HEK293 (cell line): ENCODE results near the gene LRRC27.

Source experiments
- CTCF ChIA-PET: fragments of 350-600 bp; formaldehyde crosslinking; extraction: SDS; loops from one replicate; lab custom pipeline; 2021; ENCODE audit warnings: antibody characterized with exemption; lab: Yijun Ruan, JAX
- POLR2A ChIA-PET: fragments of 300-600 bp; formaldehyde crosslinking; extraction: SDS; loops from one replicate; lab custom pipeline; 2020; ENCODE audit warnings: antibody characterized with exemption, inconsistent platforms; lab: Yijun Ruan, JAX
- H3K27ac ChIP-seq: fragments of 200-500 bp; sonication (Bioruptor generic); 2 replicates; pipeline ENCODE4 v1.5.1; 2014; ENCODE audit warnings: low read depth, low read length, control low read depth, inconsistent platforms; ENCODE audit errors: extremely low read depth
- H3K36me3 ChIP-seq, 2 experiments: fragments of 200-500 bp in 1 of 2; sonication (Bioruptor generic) in 1 of 2; 1 replicate in 1 of 2; 2 replicates in 1 of 2; pipeline ENCODE4 v1.5.1; 2014 to 2017; ENCODE audit warnings: inconsistent platforms in 2 of 2, low read length in 2 of 2; ENCODE audit not compliant: control insufficient read depth in 2 of 2, insufficient read depth in 1 of 2
- H3K4me1 ChIP-seq: fragments of 200-500 bp; sonication (Bioruptor generic); 2 replicates; pipeline ENCODE4 v1.5.1; 2014; ENCODE audit warnings: mild to moderate bottlenecking, low read length, inconsistent platforms; ENCODE audit not compliant: control insufficient read depth, insufficient read depth
- H3K4me3 ChIP-seq: 2 replicates; pipeline ENCODE4 v1.5.1; 2011; ENCODE audit warnings: low read depth, mild to moderate bottlenecking, control low read depth, low read length, moderate library complexity
- H3K9me3 ChIP-seq: fragments of 200-500 bp; sonication (Bioruptor generic); 2 replicates; pipeline ENCODE4 v1.5.1; 2014; ENCODE audit warnings: low read depth, low read length, inconsistent platforms; ENCODE audit not compliant: control insufficient read depth, insufficient read depth
- HOXA7 ChIP-seq: sonication (generic); formaldehyde crosslinking; IDR thresholded peaks from 2 replicates; pipeline ENCODE4 v1.8.1; 2022; ENCODE audit warnings: missing genetic modification reagents, borderline replicate concordance
- REPIN1 ChIP-seq: fragments of 450-650 bp; formaldehyde crosslinking; IDR thresholded peaks from 2 replicates; pipeline ENCODE4 v1.5.1; 2017; ENCODE audit warnings: missing biosample characterization, missing genetic modification characterization, low read depth
- SP2 ChIP-seq: fragments of 450-650 bp; formaldehyde crosslinking; IDR thresholded peaks from 2 replicates; pipeline ENCODE4 v1.5.1; 2016; ENCODE audit warnings: missing biosample characterization, missing genetic modification characterization
- ZBTB8A ChIP-seq: fragments of 450-650 bp; formaldehyde crosslinking; IDR thresholded peaks from 2 replicates; pipeline ENCODE4 v1.5.1; 2016; ENCODE audit warnings: missing biosample characterization, missing genetic modification characterization
- ZNF174 ChIP-seq: fragments of 450-650 bp; formaldehyde crosslinking; IDR thresholded peaks from 2 replicates; pipeline ENCODE4 v1.5.0; 2017; ENCODE audit warnings: missing biosample characterization, mild to moderate bottlenecking, missing genetic modification characterization
- ZNF416 ChIP-seq: fragments of 450-650 bp; formaldehyde crosslinking; IDR thresholded peaks from 2 replicates; pipeline ENCODE4 v1.5.1; 2016; ENCODE audit warnings: missing biosample characterization, missing genetic modification characterization
- ZNF610 ChIP-seq: fragments of 450-650 bp; formaldehyde crosslinking; IDR thresholded peaks from 2 replicates; pipeline ENCODE4 v1.5.1; 2016; ENCODE audit warnings: missing biosample characterization, missing genetic modification characterization, borderline replicate concordance
- ZNF621 ChIP-seq: fragments of 450-650 bp; formaldehyde crosslinking; IDR thresholded peaks from 2 replicates; pipeline ENCODE4 v1.5.1; 2017; ENCODE audit warnings: missing biosample characterization, missing genetic modification characterization
- TF ChIP-seq, protein P1 (sequence below): fragments of 450-650 bp; formaldehyde crosslinking; IDR thresholded peaks from 2 replicates; pipeline ENCODE4 v1.5.1; 2016; ENCODE audit warnings: missing biosample characterization, missing genetic modification characterization
- TF ChIP-seq, protein P2 (sequence below): fragments of 450-650 bp; formaldehyde crosslinking; IDR thresholded peaks from 2 replicates; pipeline ENCODE4 v1.5.1; 2016; ENCODE audit warnings: missing biosample characterization, missing genetic modification characterization
- TF ChIP-seq, protein P3 (sequence below): fragments of 450-650 bp; formaldehyde crosslinking; IDR thresholded peaks from 2 replicates; pipeline ENCODE4 v1.5.1; 2016; ENCODE audit warnings: missing biosample characterization, missing genetic modification characterization, low read depth
- TF ChIP-seq, protein P4 (sequence below): fragments of 450-650 bp; formaldehyde crosslinking; IDR thresholded peaks from 2 replicates; pipeline ENCODE4 v1.5.1; 2016; ENCODE audit warnings: missing biosample characterization, missing genetic modification characterization
- TF ChIP-seq, protein P5 (sequence below): fragments of 450-650 bp; formaldehyde crosslinking; IDR thresholded peaks from 2 replicates; pipeline ENCODE4 v1.5.1; 2016; ENCODE audit warnings: missing biosample characterization, missing genetic modification characterization, borderline replicate concordance

Gene LRRC27

DNA sequence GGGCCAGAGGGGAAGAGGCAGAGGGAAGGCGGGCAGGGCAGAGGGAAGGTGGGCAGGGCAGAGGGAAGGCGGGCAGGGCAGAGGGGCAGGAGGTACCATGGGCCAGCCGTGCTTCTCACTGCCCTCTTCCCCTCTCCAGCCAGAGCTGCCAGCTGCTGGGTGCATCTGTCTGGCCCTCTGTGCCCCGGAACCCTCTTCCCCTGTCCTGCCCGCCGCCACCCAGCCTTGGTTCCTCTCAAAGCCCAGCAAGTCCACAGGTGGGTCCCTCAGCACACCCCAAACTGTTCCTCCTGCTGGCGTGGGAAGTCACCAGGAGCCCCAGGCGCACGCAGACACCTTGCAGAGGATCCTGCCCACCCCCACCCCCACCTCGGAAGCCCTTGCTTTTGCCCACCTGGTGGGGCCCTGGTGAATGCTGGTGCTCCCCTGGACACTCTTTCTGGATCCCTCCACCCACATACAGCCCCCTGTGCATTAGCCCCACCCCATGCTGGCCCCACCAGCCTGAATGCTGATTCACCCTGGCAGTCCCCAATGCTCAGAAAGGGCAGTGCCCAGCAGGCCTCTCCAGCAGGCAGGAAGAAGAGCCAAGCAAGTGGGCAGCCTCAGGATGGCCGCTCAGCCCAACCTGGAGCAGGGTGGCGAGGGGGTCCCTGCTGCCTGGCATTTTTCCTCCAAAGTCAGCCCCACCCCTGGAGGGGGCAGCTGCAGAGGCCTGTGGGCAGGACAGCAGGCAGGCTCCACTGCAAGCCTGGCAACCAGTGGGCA, 63.1 kb downstream of the LRRC27 start (continued):
- TF ChIP-seq, protein P1, sequence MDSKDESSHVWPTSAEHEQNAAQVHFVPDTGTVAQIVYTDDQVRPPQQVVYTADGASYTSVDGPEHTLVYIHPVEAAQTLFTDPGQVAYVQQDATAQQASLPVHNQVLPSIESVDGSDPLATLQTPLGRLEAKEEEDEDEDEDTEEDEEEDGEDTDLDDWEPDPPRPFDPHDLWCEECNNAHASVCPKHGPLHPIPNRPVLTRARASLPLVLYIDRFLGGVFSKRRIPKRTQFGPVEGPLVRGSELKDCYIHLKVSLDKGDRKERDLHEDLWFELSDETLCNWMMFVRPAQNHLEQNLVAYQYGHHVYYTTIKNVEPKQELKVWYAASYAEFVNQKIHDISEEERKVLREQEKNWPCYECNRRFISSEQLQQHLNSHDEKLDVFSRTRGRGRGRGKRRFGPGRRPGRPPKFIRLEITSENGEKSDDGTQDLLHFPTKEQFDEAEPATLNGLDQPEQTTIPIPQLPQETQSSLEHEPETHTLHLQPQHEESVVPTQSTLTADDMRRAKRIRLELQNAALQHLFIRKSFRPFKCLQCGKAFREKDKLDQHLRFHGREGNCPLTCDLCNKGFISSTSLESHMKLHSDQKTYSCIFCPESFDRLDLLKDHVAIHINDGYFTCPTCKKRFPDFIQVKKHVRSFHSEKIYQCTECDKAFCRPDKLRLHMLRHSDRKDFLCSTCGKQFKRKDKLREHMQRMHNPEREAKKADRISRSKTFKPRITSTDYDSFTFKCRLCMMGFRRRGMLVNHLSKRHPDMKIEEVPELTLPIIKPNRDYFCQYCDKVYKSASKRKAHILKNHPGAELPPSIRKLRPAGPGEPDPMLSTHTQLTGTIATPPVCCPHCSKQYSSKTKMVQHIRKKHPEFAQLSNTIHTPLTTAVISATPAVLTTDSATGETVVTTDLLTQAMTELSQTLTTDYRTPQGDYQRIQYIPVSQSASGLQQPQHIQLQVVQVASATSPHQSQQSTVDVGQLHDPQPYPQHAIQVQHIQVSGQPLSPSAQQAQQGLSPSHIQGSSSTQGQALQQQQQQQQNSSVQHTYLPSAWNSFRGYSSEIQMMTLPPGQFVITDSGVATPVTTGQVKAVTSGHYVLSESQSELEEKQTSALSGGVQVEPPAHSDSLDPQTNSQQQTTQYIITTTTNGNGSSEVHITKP (tag by site-specific recombination): 0 out of 2 replicates have a peak, but pooled peaks have one; percentile 44
- TF ChIP-seq, protein P2, sequence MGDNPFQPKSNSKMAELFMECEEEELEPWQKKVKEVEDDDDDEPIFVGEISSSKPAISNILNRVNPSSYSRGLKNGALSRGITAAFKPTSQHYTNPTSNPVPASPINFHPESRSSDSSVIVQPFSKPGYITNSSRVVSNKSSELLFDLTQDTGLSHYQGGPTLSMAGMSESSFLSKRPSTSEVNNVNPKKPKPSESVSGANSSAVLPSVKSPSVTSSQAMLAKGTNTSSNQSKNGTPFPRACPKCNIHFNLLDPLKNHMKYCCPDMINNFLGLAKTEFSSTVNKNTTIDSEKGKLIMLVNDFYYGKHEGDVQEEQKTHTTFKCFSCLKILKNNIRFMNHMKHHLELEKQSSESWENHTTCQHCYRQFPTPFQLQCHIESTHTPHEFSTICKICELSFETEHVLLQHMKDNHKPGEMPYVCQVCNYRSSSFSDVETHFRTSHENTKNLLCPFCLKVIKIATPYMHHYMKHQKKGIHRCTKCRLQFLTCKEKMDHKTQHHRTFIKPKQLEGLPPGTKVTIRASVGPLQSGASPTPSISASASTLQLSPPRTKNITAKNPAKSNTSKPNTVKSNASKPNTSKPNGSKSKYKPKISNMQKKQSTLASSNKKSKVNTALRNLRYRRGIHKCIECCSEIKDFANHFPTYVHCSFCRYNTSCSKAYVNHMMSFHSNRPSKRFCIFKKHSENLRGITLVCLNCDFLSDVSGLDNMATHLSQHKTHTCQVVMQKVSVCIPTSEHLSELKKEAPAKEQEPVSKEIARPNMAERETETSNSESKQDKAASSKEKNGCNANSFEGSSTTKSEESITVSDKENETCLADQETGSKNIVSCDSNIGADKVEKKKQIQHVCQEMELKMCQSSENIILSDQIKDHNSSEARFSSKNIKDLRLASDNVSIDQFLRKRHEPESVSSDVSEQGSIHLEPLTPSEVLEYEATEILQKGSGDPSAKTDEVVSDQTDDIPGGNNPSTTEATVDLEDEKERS (tag by site-specific recombination): no peak
- no peak for TF ChIP-seq ZNF610 (tag by site-specific recombination)
- TF ChIP-seq REPIN1 (tag by site-specific recombination): no peak
- TF ChIP-seq, protein P3, sequence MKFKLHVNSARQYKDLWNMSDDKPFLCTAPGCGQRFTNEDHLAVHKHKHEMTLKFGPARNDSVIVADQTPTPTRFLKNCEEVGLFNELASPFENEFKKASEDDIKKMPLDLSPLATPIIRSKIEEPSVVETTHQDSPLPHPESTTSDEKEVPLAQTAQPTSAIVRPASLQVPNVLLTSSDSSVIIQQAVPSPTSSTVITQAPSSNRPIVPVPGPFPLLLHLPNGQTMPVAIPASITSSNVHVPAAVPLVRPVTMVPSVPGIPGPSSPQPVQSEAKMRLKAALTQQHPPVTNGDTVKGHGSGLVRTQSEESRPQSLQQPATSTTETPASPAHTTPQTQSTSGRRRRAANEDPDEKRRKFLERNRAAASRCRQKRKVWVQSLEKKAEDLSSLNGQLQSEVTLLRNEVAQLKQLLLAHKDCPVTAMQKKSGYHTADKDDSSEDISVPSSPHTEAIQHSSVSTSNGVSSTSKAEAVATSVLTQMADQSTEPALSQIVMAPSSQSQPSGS (tag by site-specific recombination): no peak
- no peak for TF ChIP-seq ZNF174
- TF ChIP-seq, protein P4, sequence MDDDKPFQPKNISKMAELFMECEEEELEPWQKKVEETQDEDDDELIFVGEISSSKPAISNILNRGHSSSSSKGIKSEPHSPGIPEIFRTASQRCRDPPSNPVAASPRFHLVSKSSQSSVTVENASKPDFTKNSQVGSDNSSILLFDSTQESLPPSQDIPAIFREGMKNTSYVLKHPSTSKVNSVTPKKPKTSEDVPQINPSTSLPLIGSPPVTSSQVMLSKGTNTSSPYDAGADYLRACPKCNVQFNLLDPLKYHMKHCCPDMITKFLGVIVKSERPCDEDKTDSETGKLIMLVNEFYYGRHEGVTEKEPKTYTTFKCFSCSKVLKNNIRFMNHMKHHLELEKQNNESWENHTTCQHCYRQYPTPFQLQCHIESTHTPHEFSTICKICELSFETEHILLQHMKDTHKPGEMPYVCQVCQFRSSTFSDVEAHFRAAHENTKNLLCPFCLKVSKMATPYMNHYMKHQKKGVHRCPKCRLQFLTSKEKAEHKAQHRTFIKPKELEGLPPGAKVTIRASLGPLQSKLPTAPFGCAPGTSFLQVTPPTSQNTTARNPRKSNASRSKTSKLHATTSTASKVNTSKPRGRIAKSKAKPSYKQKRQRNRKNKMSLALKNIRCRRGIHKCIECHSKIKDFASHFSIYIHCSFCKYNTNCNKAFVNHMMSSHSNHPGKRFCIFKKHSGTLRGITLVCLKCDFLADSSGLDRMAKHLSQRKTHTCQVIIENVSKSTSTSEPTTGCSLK (tag by site-specific recombination): no peak
- no peak for TF ChIP-seq ZNF621 (tag by site-specific recombination)
- no peak for TF ChIP-seq ZNF416 (tag by site-specific recombination)
- TF ChIP-seq, all 188 proteins: peak for 10

DNA sequence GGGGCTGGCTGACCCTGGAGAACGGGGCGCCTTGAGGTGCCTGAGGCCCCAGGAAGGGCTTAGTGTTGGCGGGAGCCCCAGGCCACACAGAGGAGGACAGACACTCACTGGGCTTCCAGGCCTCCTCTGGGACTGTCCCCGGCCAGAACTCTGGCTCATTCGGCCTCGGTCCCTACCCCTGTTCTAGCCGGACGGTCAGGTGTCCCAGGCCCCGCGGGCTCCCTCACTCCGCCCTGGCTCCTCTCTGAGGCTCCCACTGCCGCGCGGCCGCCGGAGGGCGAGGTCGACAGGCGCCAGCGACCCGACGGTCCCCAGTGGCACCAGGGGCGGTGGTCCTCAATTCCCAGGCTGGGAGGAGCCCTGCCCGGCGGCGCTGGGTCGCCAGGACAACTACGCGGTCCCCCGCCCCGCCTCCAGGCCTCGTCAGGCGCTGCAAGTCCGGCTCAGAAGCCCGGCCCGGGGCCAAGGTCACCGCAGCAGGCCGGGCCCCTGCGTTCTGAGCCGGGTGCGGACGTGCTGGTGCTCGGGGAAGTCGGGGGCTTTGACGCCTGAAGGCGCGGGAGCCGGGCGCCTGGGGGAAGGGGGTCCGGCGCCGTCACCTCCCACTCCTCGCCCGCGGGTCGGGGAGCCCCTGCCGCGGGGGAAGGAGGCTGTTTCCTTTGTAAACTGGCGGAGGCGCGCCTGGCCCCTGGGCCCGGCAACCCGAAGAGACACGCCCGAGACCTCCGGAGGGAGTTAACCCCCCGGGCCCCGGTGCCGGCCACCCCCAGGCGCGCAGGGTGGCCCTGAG, 63.9 kb downstream of the LRRC27 start:
- Histone ChIP-seq H3K27ac (peak overlapping the region; percentile 41; the same call in 1 of the 2 replicates), H3K9me3 (no peaks in the 10 kb centered on the region), H3K4me1 (no peaks in the 10 kb centered on the region; the same call in 1 of the 2 replicates), H3K4me3 (no peak overlapping the region), H3K36me3 (no peaks in the 10 kb centered on the region)
- POLR2A ChIA-PET: no interaction called here
- TF ChIP-seq, protein P5, sequence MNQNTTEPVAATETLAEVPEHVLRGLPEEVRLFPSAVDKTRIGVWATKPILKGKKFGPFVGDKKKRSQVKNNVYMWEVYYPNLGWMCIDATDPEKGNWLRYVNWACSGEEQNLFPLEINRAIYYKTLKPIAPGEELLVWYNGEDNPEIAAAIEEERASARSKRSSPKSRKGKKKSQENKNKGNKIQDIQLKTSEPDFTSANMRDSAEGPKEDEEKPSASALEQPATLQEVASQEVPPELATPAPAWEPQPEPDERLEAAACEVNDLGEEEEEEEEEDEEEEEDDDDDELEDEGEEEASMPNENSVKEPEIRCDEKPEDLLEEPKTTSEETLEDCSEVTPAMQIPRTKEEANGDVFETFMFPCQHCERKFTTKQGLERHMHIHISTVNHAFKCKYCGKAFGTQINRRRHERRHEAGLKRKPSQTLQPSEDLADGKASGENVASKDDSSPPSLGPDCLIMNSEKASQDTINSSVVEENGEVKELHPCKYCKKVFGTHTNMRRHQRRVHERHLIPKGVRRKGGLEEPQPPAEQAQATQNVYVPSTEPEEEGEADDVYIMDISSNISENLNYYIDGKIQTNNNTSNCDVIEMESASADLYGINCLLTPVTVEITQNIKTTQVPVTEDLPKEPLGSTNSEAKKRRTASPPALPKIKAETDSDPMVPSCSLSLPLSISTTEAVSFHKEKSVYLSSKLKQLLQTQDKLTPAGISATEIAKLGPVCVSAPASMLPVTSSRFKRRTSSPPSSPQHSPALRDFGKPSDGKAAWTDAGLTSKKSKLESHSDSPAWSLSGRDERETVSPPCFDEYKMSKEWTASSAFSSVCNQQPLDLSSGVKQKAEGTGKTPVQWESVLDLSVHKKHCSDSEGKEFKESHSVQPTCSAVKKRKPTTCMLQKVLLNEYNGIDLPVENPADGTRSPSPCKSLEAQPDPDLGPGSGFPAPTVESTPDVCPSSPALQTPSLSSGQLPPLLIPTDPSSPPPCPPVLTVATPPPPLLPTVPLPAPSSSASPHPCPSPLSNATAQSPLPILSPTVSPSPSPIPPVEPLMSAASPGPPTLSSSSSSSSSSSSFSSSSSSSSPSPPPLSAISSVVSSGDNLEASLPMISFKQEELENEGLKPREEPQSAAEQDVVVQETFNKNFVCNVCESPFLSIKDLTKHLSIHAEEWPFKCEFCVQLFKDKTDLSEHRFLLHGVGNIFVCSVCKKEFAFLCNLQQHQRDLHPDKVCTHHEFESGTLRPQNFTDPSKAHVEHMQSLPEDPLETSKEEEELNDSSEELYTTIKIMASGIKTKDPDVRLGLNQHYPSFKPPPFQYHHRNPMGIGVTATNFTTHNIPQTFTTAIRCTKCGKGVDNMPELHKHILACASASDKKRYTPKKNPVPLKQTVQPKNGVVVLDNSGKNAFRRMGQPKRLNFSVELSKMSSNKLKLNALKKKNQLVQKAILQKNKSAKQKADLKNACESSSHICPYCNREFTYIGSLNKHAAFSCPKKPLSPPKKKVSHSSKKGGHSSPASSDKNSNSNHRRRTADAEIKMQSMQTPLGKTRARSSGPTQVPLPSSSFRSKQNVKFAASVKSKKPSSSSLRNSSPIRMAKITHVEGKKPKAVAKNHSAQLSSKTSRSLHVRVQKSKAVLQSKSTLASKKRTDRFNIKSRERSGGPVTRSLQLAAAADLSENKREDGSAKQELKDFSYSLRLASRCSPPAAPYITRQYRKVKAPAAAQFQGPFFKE: no peak
- TF ChIP-seq HOXA7 (CRISPR knock-in tag) (no peak), ZBTB8A (tag by site-specific recombination) (peak; percentile 9; the same call in 1 of the 2 replicates), SP2 (tag by site-specific recombination) (0 out of 2 replicates have a peak, but pooled peaks have one; percentile 0)
- CTCF ChIA-PET: no interaction called here
